Measurements from ENCODE around the gene ALCAM. TPM values are rescaled to one million over a fixed set of nuclear protein-coding genes. Genes with fewer than 3 reads are reported as not detected.
A peak's percentile ranks its signal among the peaks of the same experiment; 100 is the strongest.

Gene ALCAM
- polyA plus RNA-seq, 1 donor from 2014 or later: 94.7 TPM

GRCh38 chr3:105611304-105612192, 244.8 kb downstream of the ALCAM start:
- H3K4me2 ChIP-seq (ENCODE audit: low read length): no peak overlapping the region
- TF ChIP-seq RAD21 (conservative IDR thresholded peaks at IDR 0.05) (no peak), MXI1 (conservative IDR thresholded peaks at IDR 0.05; ENCODE audit: poor library complexity, severe bottlenecking) (no peak), TAF1 (IDR thresholded peaks at IDR 0.05; ENCODE audit: low read depth) (no peak), POLR2AphosphoS5 (IDR thresholded peaks at IDR 0.05) (no peak), EP300 (conservative IDR thresholded peaks at IDR 0.05; ENCODE audit: poor library complexity, severe bottlenecking) (no peak), SMC3 (conservative IDR thresholded peaks at IDR 0.05; ENCODE audit: poor library complexity) (no peak)
- no peaks in the 10 kb centered on the region for H4K20me1 ChIP-seq (ENCODE audit: insufficient read depth)
- no peaks in the 10 kb centered on the region for H3F3A ChIP-seq (ENCODE audit: insufficient read depth, low read length, poor library complexity, severe bottlenecking)
- no peak overlapping the region for H3K9ac ChIP-seq (ENCODE audit: low read length)
- H3K27me3 ChIP-seq (ENCODE audit: insufficient read depth, low read depth, low read length): no peaks in the 10 kb centered on the region
- no peak overlapping the region for H3K27ac ChIP-seq (ENCODE audit: low read length)
- H3K4me3 ChIP-seq (ENCODE audit: low read length): no peak overlapping the region
- H3K79me2 ChIP-seq (replicated peaks; ENCODE audit: insufficient read depth, low read length): no peaks in the 10 kb centered on the region
- H2AFZ ChIP-seq (ENCODE audit: low read depth, low read length): no peak overlapping the region
- no peaks in the 10 kb centered on the region for H3K36me3 ChIP-seq (ENCODE audit: insufficient read depth, low read length)
- no peaks in the 10 kb centered on the region for H3K9me2 ChIP-seq (ENCODE audit: insufficient read depth, low read length)
- H3K9me3 ChIP-seq (ENCODE audit: low read length): no peaks in the 10 kb centered on the region

DNA sequence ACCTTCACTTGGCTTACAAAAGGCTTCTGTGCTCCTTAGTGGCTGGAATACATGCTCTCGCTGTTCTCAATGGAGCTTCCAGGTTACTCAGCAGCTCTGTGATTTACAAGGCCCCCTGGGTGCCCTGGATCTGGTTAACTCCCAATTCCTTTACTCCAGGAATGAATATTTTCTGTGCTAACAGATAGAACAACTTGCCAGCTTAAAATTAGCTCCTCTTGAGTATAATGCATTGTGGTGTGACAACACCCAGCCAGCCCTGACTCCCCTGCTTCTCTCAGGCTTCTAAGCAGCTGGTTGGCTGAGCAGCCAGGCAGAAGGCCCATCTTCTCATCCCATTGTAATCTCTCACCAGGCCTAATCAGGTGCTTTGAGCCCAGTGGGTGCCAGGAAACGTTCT, 246.4 kb downstream of the ALCAM start:
- Histone ChIP-seq H3K36me3 (ENCODE audit: insufficient read depth, low read length) (no peaks in the 10 kb centered on the region), H3K4me3 (ENCODE audit: low read length) (peak overlapping the region; percentile 9), H3K9me3 (ENCODE audit: low read length) (no peaks in the 10 kb centered on the region), H4K20me1 (ENCODE audit: insufficient read depth) (no peaks in the 10 kb centered on the region), H3K79me2 (replicated peaks; ENCODE audit: insufficient read depth, low read length) (no peaks in the 10 kb centered on the region), H3K4me2 (ENCODE audit: low read length) (peak overlapping the region; percentile 28), H3K9ac (ENCODE audit: low read length) (no peak overlapping the region), H2AFZ (ENCODE audit: low read depth, low read length) (no peak overlapping the region), H3K9me2 (ENCODE audit: insufficient read depth, low read length) (no peaks in the 10 kb centered on the region), H3K27ac (ENCODE audit: low read length) (peak overlapping the region; percentile 15), H3F3A (ENCODE audit: insufficient read depth, low read length, poor library complexity, severe bottlenecking) (no peaks in the 10 kb centered on the region), H3K27me3 (ENCODE audit: insufficient read depth, low read depth, low read length) (no peaks in the 10 kb centered on the region)
- TF ChIP-seq RAD21 (conservative IDR thresholded peaks at IDR 0.05): no peak
- TF ChIP-seq, protein P1, sequence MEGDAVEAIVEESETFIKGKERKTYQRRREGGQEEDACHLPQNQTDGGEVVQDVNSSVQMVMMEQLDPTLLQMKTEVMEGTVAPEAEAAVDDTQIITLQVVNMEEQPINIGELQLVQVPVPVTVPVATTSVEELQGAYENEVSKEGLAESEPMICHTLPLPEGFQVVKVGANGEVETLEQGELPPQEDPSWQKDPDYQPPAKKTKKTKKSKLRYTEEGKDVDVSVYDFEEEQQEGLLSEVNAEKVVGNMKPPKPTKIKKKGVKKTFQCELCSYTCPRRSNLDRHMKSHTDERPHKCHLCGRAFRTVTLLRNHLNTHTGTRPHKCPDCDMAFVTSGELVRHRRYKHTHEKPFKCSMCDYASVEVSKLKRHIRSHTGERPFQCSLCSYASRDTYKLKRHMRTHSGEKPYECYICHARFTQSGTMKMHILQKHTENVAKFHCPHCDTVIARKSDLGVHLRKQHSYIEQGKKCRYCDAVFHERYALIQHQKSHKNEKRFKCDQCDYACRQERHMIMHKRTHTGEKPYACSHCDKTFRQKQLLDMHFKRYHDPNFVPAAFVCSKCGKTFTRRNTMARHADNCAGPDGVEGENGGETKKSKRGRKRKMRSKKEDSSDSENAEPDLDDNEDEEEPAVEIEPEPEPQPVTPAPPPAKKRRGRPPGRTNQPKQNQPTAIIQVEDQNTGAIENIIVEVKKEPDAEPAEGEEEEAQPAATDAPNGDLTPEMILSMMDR (IDR thresholded peaks at IDR 0.05; ENCODE audit: poor library complexity, severe bottlenecking): no peak
- no peak for TF ChIP-seq SMC3 (conservative IDR thresholded peaks at IDR 0.05; ENCODE audit: poor library complexity)
- no peak for TF ChIP-seq POLR2AphosphoS5 (IDR thresholded peaks at IDR 0.05)
- no peak for TF ChIP-seq MXI1 (conservative IDR thresholded peaks at IDR 0.05; ENCODE audit: poor library complexity, severe bottlenecking)
- no peak for TF ChIP-seq EP300 (conservative IDR thresholded peaks at IDR 0.05; ENCODE audit: poor library complexity, severe bottlenecking)
- TF ChIP-seq EZH2 (IDR thresholded peaks at IDR 0.05; ENCODE audit: borderline replicate concordance, insufficient read depth, low read length, poor library complexity, severe bottlenecking): no peak

- no peak overlapping the region for H2AFZ ChIP-seq (ENCODE audit: low read depth, low read length)
- H3K4me2 ChIP-seq (ENCODE audit: low read length): no peak overlapping the region
- TF ChIP-seq POLR2AphosphoS5 (IDR thresholded peaks at IDR 0.05) (no peak), EZH2 (IDR thresholded peaks at IDR 0.05; ENCODE audit: borderline replicate concordance, insufficient read depth, low read length, poor library complexity, severe bottlenecking) (no peak), RAD21 (conservative IDR thresholded peaks at IDR 0.05) (no peak), TAF1 (IDR thresholded peaks at IDR 0.05; ENCODE audit: low read depth) (no peak), MXI1 (conservative IDR thresholded peaks at IDR 0.05; ENCODE audit: poor library complexity, severe bottlenecking) (no peak), EP300 (conservative IDR thresholded peaks at IDR 0.05; ENCODE audit: poor library complexity, severe bottlenecking) (no peak), SMC3 (conservative IDR thresholded peaks at IDR 0.05; ENCODE audit: poor library complexity) (no peak)
- TF ChIP-seq, protein P1 (IDR thresholded peaks at IDR 0.05; ENCODE audit: poor library complexity, severe bottlenecking): no peak
- TF ChIP-seq, protein P2, sequence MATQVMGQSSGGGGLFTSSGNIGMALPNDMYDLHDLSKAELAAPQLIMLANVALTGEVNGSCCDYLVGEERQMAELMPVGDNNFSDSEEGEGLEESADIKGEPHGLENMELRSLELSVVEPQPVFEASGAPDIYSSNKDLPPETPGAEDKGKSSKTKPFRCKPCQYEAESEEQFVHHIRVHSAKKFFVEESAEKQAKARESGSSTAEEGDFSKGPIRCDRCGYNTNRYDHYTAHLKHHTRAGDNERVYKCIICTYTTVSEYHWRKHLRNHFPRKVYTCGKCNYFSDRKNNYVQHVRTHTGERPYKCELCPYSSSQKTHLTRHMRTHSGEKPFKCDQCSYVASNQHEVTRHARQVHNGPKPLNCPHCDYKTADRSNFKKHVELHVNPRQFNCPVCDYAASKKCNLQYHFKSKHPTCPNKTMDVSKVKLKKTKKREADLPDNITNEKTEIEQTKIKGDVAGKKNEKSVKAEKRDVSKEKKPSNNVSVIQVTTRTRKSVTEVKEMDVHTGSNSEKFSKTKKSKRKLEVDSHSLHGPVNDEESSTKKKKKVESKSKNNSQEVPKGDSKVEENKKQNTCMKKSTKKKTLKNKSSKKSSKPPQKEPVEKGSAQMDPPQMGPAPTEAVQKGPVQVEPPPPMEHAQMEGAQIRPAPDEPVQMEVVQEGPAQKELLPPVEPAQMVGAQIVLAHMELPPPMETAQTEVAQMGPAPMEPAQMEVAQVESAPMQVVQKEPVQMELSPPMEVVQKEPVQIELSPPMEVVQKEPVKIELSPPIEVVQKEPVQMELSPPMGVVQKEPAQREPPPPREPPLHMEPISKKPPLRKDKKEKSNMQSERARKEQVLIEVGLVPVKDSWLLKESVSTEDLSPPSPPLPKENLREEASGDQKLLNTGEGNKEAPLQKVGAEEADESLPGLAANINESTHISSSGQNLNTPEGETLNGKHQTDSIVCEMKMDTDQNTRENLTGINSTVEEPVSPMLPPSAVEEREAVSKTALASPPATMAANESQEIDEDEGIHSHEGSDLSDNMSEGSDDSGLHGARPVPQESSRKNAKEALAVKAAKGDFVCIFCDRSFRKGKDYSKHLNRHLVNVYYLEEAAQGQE (IDR thresholded peaks at IDR 0.05; ENCODE audit: borderline replicate concordance): no peak
- no peaks in the 10 kb centered on the region for H3F3A ChIP-seq (ENCODE audit: insufficient read depth, low read length, poor library complexity, severe bottlenecking)
- no peak overlapping the region for H3K4me3 ChIP-seq (ENCODE audit: low read length)
- no peaks in the 10 kb centered on the region for H3K9me3 ChIP-seq (ENCODE audit: low read length)
- no peaks in the 10 kb centered on the region for H3K27me3 ChIP-seq (ENCODE audit: insufficient read depth, low read depth, low read length)
- no peak overlapping the region for H3K9ac ChIP-seq (ENCODE audit: low read length)
- H3K9me2 ChIP-seq (ENCODE audit: insufficient read depth, low read length): no peaks in the 10 kb centered on the region
- H3K27ac ChIP-seq (ENCODE audit: low read length): no peak overlapping the region
- no peaks in the 10 kb centered on the region for H4K20me1 ChIP-seq (ENCODE audit: insufficient read depth)
- no peaks in the 10 kb centered on the region for H3K79me2 ChIP-seq (replicated peaks; ENCODE audit: insufficient read depth, low read length)
- H3K36me3 ChIP-seq (ENCODE audit: insufficient read depth, low read length): no peaks in the 10 kb centered on the region
Measured at GRCh38 chr3:105614288-105615030, 247.8 kb downstream of the ALCAM start.

Measured in neural cell (in vitro differentiated cells).